IMR-90 (cell line): Measurements from ENCODE around the gene PSMG4. TPM values are rescaled to one million over a fixed set of nuclear protein-coding genes. Genes with fewer than 3 reads are reported as not detected.

Experiments used
- ATAC-seq: fragments of 200-7000 bp; cut with Tn5 transposase; 2 replicates; pipeline ENCODE4 v1.9.1; 2020; ENCODE audit warnings: low read depth, mild to moderate bottlenecking, moderate library complexity
- BruUV-seq: library from RNA; stranded (reverse); fragments of 400-500 nt; replicated peaks from 2 replicates; lab custom pipeline; 2021; lab: Mats Ljungman, UMichigan
- CTCF ChIA-PET: fragments of 300-600 bp; formaldehyde crosslinking; extraction: SDS; loops from one replicate; lab custom pipeline; 2021; ENCODE audit warnings: antibody characterized with exemption; lab: Yijun Ruan, JAX
- POLR2A ChIA-PET: fragments of 300-600 bp; sonication (Branson Sonifier 250); formaldehyde crosslinking; loops from one replicate; lab custom pipeline; 2022; ENCODE audit warnings: antibody characterized with exemption; ENCODE audit not compliant: unreplicated experiment; lab: Charles Lee
- DNase-seq: peaks from one replicate; pipeline ENCODE4 v3.0.0; 2013
- H2AFZ ChIP-seq: replicated peaks from 2 replicates; pipeline ENCODE3; 2013; ENCODE audit warnings: low read length, mild to moderate bottlenecking; ENCODE audit not compliant: poor library complexity
- H2AK5ac ChIP-seq: 2 replicates; pipeline ENCODE4 v1.6.1; 2013; ENCODE audit warnings: low read depth, low read length, inconsistent platforms
- H2AK9ac ChIP-seq: replicated peaks from 2 replicates; pipeline ENCODE3; 2013; ENCODE audit warnings: mild to moderate bottlenecking, low read depth, low read length, moderate library complexity; ENCODE audit not compliant: poor library complexity
- H2BK120ac ChIP-seq: 2 replicates; pipeline ENCODE4 v1.6.1; 2013; ENCODE audit warnings: low read depth, low read length, inconsistent platforms
- H2BK15ac ChIP-seq: 3 replicates; pipeline ENCODE4 v1.6.1; 2013; ENCODE audit warnings: low read depth, low read length, inconsistent platforms
- H2BK20ac ChIP-seq: 2 replicates; pipeline ENCODE4 v1.6.1; 2013; ENCODE audit warnings: low read depth, mild to moderate bottlenecking, inconsistent platforms, low read length, moderate library complexity
- H2BK5ac ChIP-seq: 2 replicates; pipeline ENCODE4 v1.6.1; 2013; ENCODE audit warnings: mild to moderate bottlenecking, low read depth, low read length, inconsistent platforms; ENCODE audit not compliant: poor library complexity, severe bottlenecking
- H3K14ac ChIP-seq: replicated peaks from 2 replicates; pipeline ENCODE4 v1.6.1; 2013; ENCODE audit warnings: low read depth, low read length, inconsistent platforms
- H3K18ac ChIP-seq: 2 replicates; pipeline ENCODE4 v1.6.1; 2013; ENCODE audit warnings: low read depth, low read length, control low read depth
- H3K23ac ChIP-seq: 2 replicates; pipeline ENCODE4 v1.6.1; 2013; ENCODE audit warnings: low read depth, low read length, inconsistent platforms
- H3K27ac ChIP-seq: 2 replicates; pipeline ENCODE4 v1.5.1; 2013; ENCODE audit warnings: mild to moderate bottlenecking, control low read depth, low read length; ENCODE audit not compliant: insufficient read depth
- H3K27me3 ChIP-seq: 2 replicates; pipeline ENCODE4 v1.6.1; 2013; ENCODE audit warnings: low read length; ENCODE audit not compliant: control insufficient read depth, insufficient read depth
- H3K36me3 ChIP-seq: 2 replicates; pipeline ENCODE4 v1.6.1; 2013; ENCODE audit warnings: low read length, mixed read lengths; ENCODE audit not compliant: control insufficient read depth, insufficient read depth
- H3K4ac ChIP-seq: 2 replicates; pipeline ENCODE4 v1.6.1; 2013; ENCODE audit warnings: low read depth, low read length, inconsistent platforms
- H3K4me1 ChIP-seq: 2 replicates; pipeline ENCODE4 v1.6.1; 2013; ENCODE audit warnings: low read length, mixed read lengths; ENCODE audit not compliant: control insufficient read depth, insufficient read depth
- H3K4me2 ChIP-seq: 2 replicates; pipeline ENCODE4 v1.6.1; 2013; ENCODE audit warnings: low read depth, mild to moderate bottlenecking, control low read depth, low read length, moderate library complexity
- H3K4me3 ChIP-seq: 2 replicates; pipeline ENCODE4 v1.5.1; 2013; ENCODE audit warnings: low read depth, mild to moderate bottlenecking, control low read depth, low read length, moderate library complexity; ENCODE audit not compliant: insufficient read depth
- H3K56ac ChIP-seq: 2 replicates; pipeline ENCODE4 v1.6.1; 2013; ENCODE audit warnings: low read length, inconsistent platforms; ENCODE audit not compliant: insufficient read depth; ENCODE audit errors: extremely low read depth
- H3K79me1 ChIP-seq, 2 experiments: 2 replicates each; pipeline ENCODE4 v1.6.1; 2013; ENCODE audit warnings: low read length in 2 of 2, inconsistent platforms in 1 of 2, low read depth in 1 of 2
- H3K9ac ChIP-seq: 2 replicates; pipeline ENCODE4 v1.6.1; 2013; ENCODE audit warnings: low read depth, low read length, control low read depth
- H3K9me1 ChIP-seq: 2 replicates; pipeline ENCODE4 v1.6.1; 2013; ENCODE audit warnings: low read length, inconsistent platforms; ENCODE audit not compliant: insufficient read depth
- H3K9me3 ChIP-seq: 2 replicates; pipeline ENCODE4 v1.6.1; 2013; ENCODE audit warnings: low read length; ENCODE audit not compliant: control insufficient read depth, insufficient read depth
- H4K20me1 ChIP-seq: 2 replicates; pipeline ENCODE4 v1.6.1; 2013; ENCODE audit warnings: low read length, inconsistent platforms; ENCODE audit not compliant: insufficient read depth
- H4K5ac ChIP-seq: 2 replicates; pipeline ENCODE4 v1.6.1; 2013; ENCODE audit warnings: mild to moderate bottlenecking, low read depth, low read length, control low read depth
- H4K8ac ChIP-seq, 2 experiments: 2 replicates each; pipeline ENCODE4 v1.6.1; 2013; ENCODE audit warnings: low read depth in 2 of 2, low read length in 2 of 2, control low read depth in 1 of 2, inconsistent platforms in 1 of 2
- H4K91ac ChIP-seq: 2 replicates; pipeline ENCODE4 v1.6.1; 2013; ENCODE audit warnings: low read depth, low read length, inconsistent platforms; ENCODE audit not compliant: insufficient read depth
- NFE2L2 ChIP-seq: fragments of 150-350 bp; IDR thresholded peaks from 2 replicates; pipeline ENCODE4 v1.6.1; 2016; ENCODE audit warnings: low read depth, mild to moderate bottlenecking, low read length
- WGBS, 2 experiments: methylation state at CpG; one replicate each; pipeline versions ENCODE4 v1.1.5 to v1.1.7; 2013; ENCODE audit warnings: missing lambda C conversion rate in 2 of 2; ENCODE audit not compliant: insufficient read length in 1 of 2; ENCODE audit errors: extremely low coverage in 2 of 2; 5-methylcytosine and 5-hydroxymethylcytosine counted together
- dilution Hi-C: fragments of 300-500 bp; cut with HindIII; formaldehyde crosslinking; loops from one replicate; pipeline ENCODE4 v1.14.3; 2018; ENCODE audit warnings: low sequenced_read_pairs; ENCODE audit not compliant: unreplicated experiment
- in situ Hi-C: fragments of 300-500 bp; cut with MboI; formaldehyde crosslinking; loops from 3 replicates; pipeline ENCODE4 v1.14.3; 2019; ENCODE audit warnings: low sequenced_read_pairs, inconsistent platforms, mixed read lengths
- intact Hi-C: fragments of 100-400 bp; cut with micrococcal nuclease; formaldehyde crosslinking; loops from 2 replicates; pipeline ENCODE4 v1.10.0; 2022
- polyA plus RNA-seq, 3 experiments: library from polyadenylated mRNA; depleted of rRNA; stranded (reverse); fragments of >200 nt; gene quantifications; 2 replicates each; pipeline ENCODE4 v1.2.3, GENCODE V29; 2012; ENCODE audit warnings: low replicate concordance in 1 of 3
- total RNA-seq: library from RNA; depleted of rRNA; stranded (reverse); fragments of >200 nt; gene quantifications from 2 replicates; pipeline ENCODE4 v1.2.3, GENCODE V29; 2012

The PSMG4 gene
- total and polyA plus RNA-seq, 2 of the 4 experiments (the other 2 are of a cell fraction), result 5.6 to 13.4 TPM

- Histone ChIP-seq H2AFZ (peak overlapping the region; percentile 16), H2BK15ac (no peak overlapping the region), H3K4me3 (no peak overlapping the region), H2AK5ac (0 out of 2 replicates have a peak overlapping the region, but pooled peaks have one; percentile 21), H3K56ac (no peak overlapping the region), H3K9me3 (peaks cover 2% of the 10 kb centered on the region; the same call in 1 of the 2 replicates), H3K4me1 (peaks cover 3% of the 10 kb centered on the region; the same call in 1 of the 2 replicates), H4K5ac (no peak overlapping the region), H4K8ac (no peak overlapping the region), H3K9ac (no peak overlapping the region), H3K23ac (peak overlapping the region; percentile 84; the same call in 1 of the 2 replicates), H3K4me2 (peak overlapping the region; percentile 1; the same call in 1 of the 2 replicates), H2BK20ac (no peak overlapping the region), H2BK5ac (no peak overlapping the region), H3K27me3 (peaks cover 44% of the 10 kb centered on the region), H2BK120ac (no peak overlapping the region), H3K27ac (no peak overlapping the region), H3K14ac (no peak overlapping the region), H3K9me1 (peaks cover 7% of the 10 kb centered on the region; the same call in 1 of the 2 replicates), H3K79me1 (peaks cover 0 to 4% of the 10 kb centered on the region in 2 experiments; a peak in 1 of 4 replicates), H2AK9ac (peak overlapping the region; percentile 25), H4K91ac (no peak overlapping the region), H3K18ac (no peak overlapping the region), H3K36me3 (no peaks in the 10 kb centered on the region), H4K20me1 (peaks cover 9% of the 10 kb centered on the region; the same call in 1 of the 2 replicates), H3K4ac (no peak overlapping the region)
- POLR2A ChIA-PET, result interaction anchor here (1.5 kb wide), 1 partner anchor 17 kb away, joined by 4 read pairs; no protein-coding TSS in a partner anchor
- intact Hi-C loops (no loop called here), in situ Hi-C loops (no loop called here), dilution Hi-C loops (no loop called here)
- no peak for DNase-seq
- no TSS peak for BruUV-seq
- 17% methylated on average over 7 of the region's 28 CpGs; no CpG with 5 or more reads in 1 of the 2 experiments for WGBS, 2 experiments
- TF ChIP-seq NFE2L2, result no peak
- CTCF ChIA-PET, result interaction anchor here (0.8 to 1.1 kb wide), 2 partner anchors 22 to 53 kb away, joined by 3 read pairs; no protein-coding TSS in a partner anchor
- no peak for ATAC-seq
These were observed 29.1 kb upstream of the PSMG4 start for GRCh38 chr6:3229566-3230178.
